IMR-90 (cell line): ENCODE measurements around the gene TAS2R42. TPM values are rescaled to one million over a fixed set of nuclear protein-coding genes. Genes with fewer than 3 reads are reported as not detected.
A peak's percentile ranks its signal among the peaks of the same experiment; 100 is the strongest.

ENCODE experiments used
- ATAC-seq: fragments of 200-7000 bp; cut with Tn5 transposase; 2 replicates; pipeline ENCODE4 v1.9.1; 2020; ENCODE audit warnings: low read depth, mild to moderate bottlenecking, moderate library complexity
- BruUV-seq: library from RNA; stranded (reverse); fragments of 400-500 nt; replicated peaks from 2 replicates; lab custom pipeline; 2021; lab: Mats Ljungman, UMichigan
- CTCF ChIA-PET: fragments of 300-600 bp; formaldehyde crosslinking; extraction: SDS; loops from one replicate; lab custom pipeline; 2021; ENCODE audit warnings: antibody characterized with exemption; lab: Yijun Ruan, JAX
- POLR2A ChIA-PET: fragments of 300-600 bp; sonication (Branson Sonifier 250); formaldehyde crosslinking; loops from one replicate; lab custom pipeline; 2022; ENCODE audit warnings: antibody characterized with exemption; ENCODE audit not compliant: unreplicated experiment; lab: Charles Lee
- DNase-seq: peaks from one replicate; pipeline ENCODE4 v3.0.0; 2013
- H2AFZ ChIP-seq: replicated peaks from 2 replicates; pipeline ENCODE3; 2013; ENCODE audit warnings: low read length, mild to moderate bottlenecking; ENCODE audit not compliant: poor library complexity
- H2AK5ac ChIP-seq: 2 replicates; pipeline ENCODE4 v1.6.1; 2013; ENCODE audit warnings: low read depth, low read length, inconsistent platforms
- H2AK9ac ChIP-seq: replicated peaks from 2 replicates; pipeline ENCODE3; 2013; ENCODE audit warnings: mild to moderate bottlenecking, low read depth, low read length, moderate library complexity; ENCODE audit not compliant: poor library complexity
- H2BK120ac ChIP-seq: 2 replicates; pipeline ENCODE4 v1.6.1; 2013; ENCODE audit warnings: low read depth, low read length, inconsistent platforms
- H2BK15ac ChIP-seq: 3 replicates; pipeline ENCODE4 v1.6.1; 2013; ENCODE audit warnings: low read depth, low read length, inconsistent platforms
- H2BK20ac ChIP-seq: 2 replicates; pipeline ENCODE4 v1.6.1; 2013; ENCODE audit warnings: low read depth, mild to moderate bottlenecking, inconsistent platforms, low read length, moderate library complexity
- H2BK5ac ChIP-seq: 2 replicates; pipeline ENCODE4 v1.6.1; 2013; ENCODE audit warnings: mild to moderate bottlenecking, low read depth, low read length, inconsistent platforms; ENCODE audit not compliant: poor library complexity, severe bottlenecking
- H3K14ac ChIP-seq: replicated peaks from 2 replicates; pipeline ENCODE4 v1.6.1; 2013; ENCODE audit warnings: low read depth, low read length, inconsistent platforms
- H3K18ac ChIP-seq: 2 replicates; pipeline ENCODE4 v1.6.1; 2013; ENCODE audit warnings: low read depth, low read length, control low read depth
- H3K23ac ChIP-seq: 2 replicates; pipeline ENCODE4 v1.6.1; 2013; ENCODE audit warnings: low read depth, low read length, inconsistent platforms
- H3K27ac ChIP-seq: 2 replicates; pipeline ENCODE4 v1.5.1; 2013; ENCODE audit warnings: mild to moderate bottlenecking, control low read depth, low read length; ENCODE audit not compliant: insufficient read depth
- H3K27me3 ChIP-seq: 2 replicates; pipeline ENCODE4 v1.6.1; 2013; ENCODE audit warnings: low read length; ENCODE audit not compliant: control insufficient read depth, insufficient read depth
- H3K36me3 ChIP-seq: 2 replicates; pipeline ENCODE4 v1.6.1; 2013; ENCODE audit warnings: low read length, mixed read lengths; ENCODE audit not compliant: control insufficient read depth, insufficient read depth
- H3K4ac ChIP-seq: 2 replicates; pipeline ENCODE4 v1.6.1; 2013; ENCODE audit warnings: low read depth, low read length, inconsistent platforms
- H3K4me1 ChIP-seq: 2 replicates; pipeline ENCODE4 v1.6.1; 2013; ENCODE audit warnings: low read length, mixed read lengths; ENCODE audit not compliant: control insufficient read depth, insufficient read depth
- H3K4me2 ChIP-seq: 2 replicates; pipeline ENCODE4 v1.6.1; 2013; ENCODE audit warnings: low read depth, mild to moderate bottlenecking, control low read depth, low read length, moderate library complexity
- H3K4me3 ChIP-seq: 2 replicates; pipeline ENCODE4 v1.5.1; 2013; ENCODE audit warnings: low read depth, mild to moderate bottlenecking, control low read depth, low read length, moderate library complexity; ENCODE audit not compliant: insufficient read depth
- H3K56ac ChIP-seq: 2 replicates; pipeline ENCODE4 v1.6.1; 2013; ENCODE audit warnings: low read length, inconsistent platforms; ENCODE audit not compliant: insufficient read depth; ENCODE audit errors: extremely low read depth
- H3K79me1 ChIP-seq, 2 experiments: 2 replicates each; pipeline ENCODE4 v1.6.1; 2013; ENCODE audit warnings: low read length in 2 of 2, inconsistent platforms in 1 of 2, low read depth in 1 of 2
- H3K9ac ChIP-seq: 2 replicates; pipeline ENCODE4 v1.6.1; 2013; ENCODE audit warnings: low read depth, low read length, control low read depth
- H3K9me1 ChIP-seq: 2 replicates; pipeline ENCODE4 v1.6.1; 2013; ENCODE audit warnings: low read length, inconsistent platforms; ENCODE audit not compliant: insufficient read depth
- H3K9me3 ChIP-seq: 2 replicates; pipeline ENCODE4 v1.6.1; 2013; ENCODE audit warnings: low read length; ENCODE audit not compliant: control insufficient read depth, insufficient read depth
- H4K20me1 ChIP-seq: 2 replicates; pipeline ENCODE4 v1.6.1; 2013; ENCODE audit warnings: low read length, inconsistent platforms; ENCODE audit not compliant: insufficient read depth
- H4K5ac ChIP-seq: 2 replicates; pipeline ENCODE4 v1.6.1; 2013; ENCODE audit warnings: mild to moderate bottlenecking, low read depth, low read length, control low read depth
- H4K8ac ChIP-seq, 2 experiments: 2 replicates each; pipeline ENCODE4 v1.6.1; 2013; ENCODE audit warnings: low read depth in 2 of 2, low read length in 2 of 2, control low read depth in 1 of 2, inconsistent platforms in 1 of 2
- H4K91ac ChIP-seq: 2 replicates; pipeline ENCODE4 v1.6.1; 2013; ENCODE audit warnings: low read depth, low read length, inconsistent platforms; ENCODE audit not compliant: insufficient read depth
- CEBPB ChIP-seq: IDR thresholded peaks from 2 replicates; pipeline ENCODE4 v1.6.1; 2012; ENCODE audit warnings: low read depth, low read length, improper control_type of control experiment
- POLR2A ChIP-seq: IDR thresholded peaks from 2 replicates; pipeline ENCODE4 v1.6.1; 2012; ENCODE audit warnings: mild to moderate bottlenecking, low read depth, low read length
- RCOR1 ChIP-seq: IDR thresholded peaks from 2 replicates; pipeline ENCODE4 v1.6.1; 2012; ENCODE audit warnings: mild to moderate bottlenecking, low read length, improper control_type of control experiment; ENCODE audit not compliant: insufficient replicate concordance
- WGBS, 2 experiments: methylation state at CpG; one replicate each; pipeline versions ENCODE4 v1.1.5 to v1.1.7; 2013; ENCODE audit warnings: missing lambda C conversion rate in 2 of 2; ENCODE audit not compliant: insufficient read length in 1 of 2; ENCODE audit errors: extremely low coverage in 2 of 2; 5-methylcytosine and 5-hydroxymethylcytosine counted together
- dilution Hi-C: fragments of 300-500 bp; cut with HindIII; formaldehyde crosslinking; loops from one replicate; pipeline ENCODE4 v1.14.3; 2018; ENCODE audit warnings: low sequenced_read_pairs; ENCODE audit not compliant: unreplicated experiment
- in situ Hi-C: fragments of 300-500 bp; cut with MboI; formaldehyde crosslinking; loops from 3 replicates; pipeline ENCODE4 v1.14.3; 2019; ENCODE audit warnings: low sequenced_read_pairs, inconsistent platforms, mixed read lengths
- intact Hi-C: fragments of 100-400 bp; cut with micrococcal nuclease; formaldehyde crosslinking; loops from 2 replicates; pipeline ENCODE4 v1.10.0; 2022
- polyA plus RNA-seq, 3 experiments: library from polyadenylated mRNA; depleted of rRNA; stranded (reverse); fragments of >200 nt; gene quantifications; 2 replicates each; pipeline ENCODE4 v1.2.3, GENCODE V29; 2012; ENCODE audit warnings: low replicate concordance in 1 of 3
- total RNA-seq: library from RNA; depleted of rRNA; stranded (reverse); fragments of >200 nt; gene quantifications from 2 replicates; pipeline ENCODE4 v1.2.3, GENCODE V29; 2012

The TAS2R42 gene
- total and polyA plus RNA-seq, 2 of the 4 experiments (the other 2 are of a cell fraction), result not detected

GRCh38 chr12:11170810-11171144 lies 16.0 kb downstream of the TAS2R42 start:
- Histone ChIP-seq H2BK5ac (peak overlapping the region; percentile 98), H2BK120ac (no peak overlapping the region), H3K4me3 (peak overlapping the region; percentile 96), H3K4me2 (peak overlapping the region; percentile 65), H2AK9ac (no peak overlapping the region), H2AFZ (peak overlapping the region; percentile 99), H4K91ac (no peak overlapping the region), H3K4ac (peak overlapping the region; percentile 43; the same call in 1 of the 2 replicates), H2BK20ac (no peak overlapping the region), H3K9me3 (no peaks in the 10 kb centered on the region), H3K27ac (no peak overlapping the region), H4K5ac (no peak overlapping the region), H3K4me1 (no peaks in the 10 kb centered on the region), H3K27me3 (no peaks in the 10 kb centered on the region), H4K8ac (peak overlapping the region in 1 of 2 experiments; percentile 81; a peak in 1 of 4 replicates), H3K36me3 (peaks cover 7% of the 10 kb centered on the region), H3K18ac (no peak overlapping the region), H3K23ac (peak overlapping the region; percentile 41; the same call in 1 of the 2 replicates), H3K9me1 (peaks cover 5% of the 10 kb centered on the region; the same call in 1 of the 2 replicates), H3K56ac (peak overlapping the region; percentile 91), H3K79me1 (peaks cover 16 to 65% of the 10 kb centered on the region in 2 experiments), H2BK15ac (no peak overlapping the region), H2AK5ac (no peak overlapping the region), H3K9ac (peak overlapping the region; percentile 99), H3K14ac (peak overlapping the region; percentile 91), H4K20me1 (peaks cover 13% of the 10 kb centered on the region)
- BruUV-seq, result no TSS peak
- in situ Hi-C loops, result no loop called here
- ATAC-seq (no peak), DNase-seq (no peak)
- WGBS, 2 experiments, result no CpG with 5 or more reads among the region's 4 CpGs
- ChIA-PET POLR2A (no interaction called here), CTCF (interaction anchor here (0.7 kb wide), 1 partner anchor 57 kb away, joined by 3 read pairs; no protein-coding TSS in a partner anchor)
- dilution Hi-C loops, result no loop called here
- TF ChIP-seq CEBPB (no peak), RCOR1 (no peak), POLR2A (no peak)
- intact Hi-C loops, result loop anchor here (10.0 kb wide), 1 partner anchor 336 kb away; no protein-coding TSS in a partner anchor
